A673 (cell line): ENCODE results near the gene ANP32B. TPM values are rescaled to one million over a fixed set of nuclear protein-coding genes. Genes with fewer than 3 reads are reported as not detected.

Experiments used
- BruUV-seq: library from RNA; stranded (reverse); fragments of 400-500 nt; replicated peaks from 2 replicates; lab custom pipeline; 2021; lab: Mats Ljungman, UMichigan
- CTCF ChIA-PET: fragments of 300-600 bp; sonication (Branson Sonifier 250); formaldehyde crosslinking; loops from one replicate; lab custom pipeline; 2022; ENCODE audit warnings: antibody characterized with exemption; lab: Charles Lee
- POLR2A ChIA-PET: fragments of 300-600 bp; sonication (Branson Sonifier 250); formaldehyde crosslinking; loops from one replicate; lab custom pipeline; 2022; ENCODE audit warnings: antibody characterized with exemption; ENCODE audit not compliant: low non-redundant PET; lab: Charles Lee
- DNase-seq: peaks from one replicate; pipeline ENCODE4 v3.0.0-alpha.2; 2015; ENCODE audit warnings: low spot score
- H3K27ac ChIP-seq: fragments of 200-600 bp; sonication (generic); 2 replicates; pipeline ENCODE4 v1.5.1; 2016; ENCODE audit warnings: mixed run types, low read depth, mild to moderate bottlenecking, mixed read lengths, antibody characterized with exemption, low read length; ENCODE audit not compliant: poor library complexity, severe bottlenecking
- H3K27me3 ChIP-seq: fragments of 200-600 bp; sonication (generic); replicated peaks from 2 replicates; pipeline ENCODE4 v1.6.1; 2017; ENCODE audit warnings: mixed run types, low read depth, mild to moderate bottlenecking, mixed read lengths, antibody characterized with exemption, low read length; ENCODE audit not compliant: insufficient read depth, poor library complexity
- H3K36me3 ChIP-seq: fragments of 200-600 bp; sonication (generic); 2 replicates; pipeline ENCODE4 v1.6.1; 2016; ENCODE audit warnings: mixed run types, mild to moderate bottlenecking, mixed read lengths, antibody characterized with exemption, low read length; ENCODE audit not compliant: insufficient read depth, poor library complexity, severe bottlenecking
- H3K4me1 ChIP-seq: fragments of 200-600 bp; sonication (generic); 2 replicates; pipeline ENCODE4 v1.6.1; 2017; ENCODE audit warnings: mixed run types, mild to moderate bottlenecking, mixed read lengths, antibody characterized with exemption, low read length; ENCODE audit not compliant: insufficient read depth, poor library complexity, severe bottlenecking
- H3K4me3 ChIP-seq: fragments of 200-600 bp; sonication (generic); 2 replicates; pipeline ENCODE4 v1.5.1; 2016; ENCODE audit warnings: low read depth, mixed run types, mild to moderate bottlenecking, mixed read lengths, low read length; ENCODE audit not compliant: poor library complexity, severe bottlenecking
- H3K9me3 ChIP-seq: fragments of 200-600 bp; sonication (generic); 2 replicates; pipeline ENCODE4 v1.6.1; 2016; ENCODE audit warnings: mixed run types, low read depth, mild to moderate bottlenecking, mixed read lengths, antibody characterized with exemption, low read length; ENCODE audit not compliant: poor library complexity, severe bottlenecking
- CTCF ChIP-seq: fragments of 300-800, 200-600 bp; sonication (generic); conservative IDR thresholded peaks from 2 replicates; pipeline ENCODE4 v1.5.1; 2017; ENCODE audit warnings: low read depth, mild to moderate bottlenecking, antibody characterized with exemption, low read length, moderate library complexity, mixed read lengths
- EZH2 ChIP-seq: fragments of 200-600 bp; sonication (generic); IDR thresholded peaks from 2 replicates; pipeline ENCODE4 v1.6.1; 2017; ENCODE audit warnings: borderline replicate concordance, low read depth, mild to moderate bottlenecking, mixed read lengths, antibody characterized with exemption, low read length; ENCODE audit not compliant: poor library complexity, severe bottlenecking
- intact Hi-C: fragments of 100-400 bp; cut with micrococcal nuclease; formaldehyde crosslinking; loops from one replicate; pipeline ENCODE4 v1.10.0; 2022; ENCODE audit not compliant: unreplicated experiment
- total RNA-seq: library from RNA; stranded (reverse); gene quantifications from 2 replicates; pipeline ENCODE4 v1.2.3, GENCODE V29; 2021

The ANP32B gene
- total RNA-seq, 1 experiment from 2014 or later, result 237 TPM

- ChIA-PET POLR2A (interaction anchor here (0.6 kb wide), 1 partner anchor 511 kb away, joined by 8 read pairs; no protein-coding TSS in a partner anchor), CTCF (no interaction called here)
- Histone ChIP-seq H3K4me3 (no peak overlapping the region), H3K27me3 (no peaks in the 10 kb centered on the region), H3K9me3 (no peaks in the 10 kb centered on the region), H3K27ac (no peak overlapping the region), H3K4me1 (no peaks in the 10 kb centered on the region), H3K36me3 (no peaks in the 10 kb centered on the region)
- no peak for DNase-seq
- no peak for TF ChIP-seq CTCF
- TF ChIP-seq EZH2, result no peak
- BruUV-seq, result no TSS peak
- intact Hi-C loops, result no loop called here
These were observed 54.2 kb downstream of the ANP32B start for GRCh38 chr9:98037357-98037756.

GRCh38 chr9:98038958-98039357 lies 55.8 kb downstream of the ANP32B start:
- TF ChIP-seq EZH2 (no peak), CTCF (no peak)
- CTCF ChIA-PET, result no interaction called here

GRCh38 chr9:98039607-98040017 lies 56.5 kb downstream of the ANP32B start:
- BruUV-seq, result no TSS peak
- H3K27me3 ChIP-seq, result no peaks in the 10 kb centered on the region
- H3K27ac ChIP-seq, result no peak overlapping the region
- TF ChIP-seq CTCF (no peak), EZH2 (no peak)
- no peaks in the 10 kb centered on the region for H3K9me3 ChIP-seq
- ChIA-PET CTCF (no interaction called here), POLR2A (no interaction called here)
- H3K4me3 ChIP-seq, result no peak overlapping the region
- no peak for DNase-seq
- intact Hi-C loops, result no loop called here
- H3K36me3 ChIP-seq, result no peaks in the 10 kb centered on the region
- no peaks in the 10 kb centered on the region for H3K4me1 ChIP-seq

More at GRCh38 chr9:98038958-98039357, 55.8 kb downstream of the ANP32B start:
- Histone ChIP-seq H3K4me1 (no peaks in the 10 kb centered on the region), H3K9me3 (no peaks in the 10 kb centered on the region), H3K27ac (no peak overlapping the region), H3K4me3 (no peak overlapping the region), H3K27me3 (no peaks in the 10 kb centered on the region), H3K36me3 (no peaks in the 10 kb centered on the region)
- DNase-seq, result no peak
- intact Hi-C loops, result no loop called here
- BruUV-seq, result no TSS peak
- POLR2A ChIA-PET, result no interaction called here
